ENCODE data around the gene MCTP2.

The MCTP2 gene

DNA sequence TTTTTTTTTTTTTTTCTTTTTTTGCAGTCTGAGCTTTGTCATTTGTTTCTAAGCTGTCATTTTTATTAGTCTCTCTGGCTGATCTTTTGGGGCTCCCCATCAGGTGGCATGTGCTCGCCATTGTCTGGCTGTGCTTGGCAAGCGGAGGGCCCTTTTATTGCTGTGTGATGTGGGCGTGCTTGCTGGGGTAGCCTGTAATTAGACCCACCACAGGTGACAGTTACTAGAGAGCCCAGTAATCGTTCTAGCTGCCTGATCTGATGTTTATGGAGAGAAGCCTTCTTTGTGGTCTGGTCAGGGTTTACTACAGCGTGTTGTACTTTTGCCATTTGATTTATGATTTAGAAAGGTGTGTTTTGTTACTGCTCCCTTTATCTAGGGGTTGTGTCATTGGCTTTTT, 179.9 kb downstream of the MCTP2 start (continued):
- TF ChIP-seq, protein P1, sequence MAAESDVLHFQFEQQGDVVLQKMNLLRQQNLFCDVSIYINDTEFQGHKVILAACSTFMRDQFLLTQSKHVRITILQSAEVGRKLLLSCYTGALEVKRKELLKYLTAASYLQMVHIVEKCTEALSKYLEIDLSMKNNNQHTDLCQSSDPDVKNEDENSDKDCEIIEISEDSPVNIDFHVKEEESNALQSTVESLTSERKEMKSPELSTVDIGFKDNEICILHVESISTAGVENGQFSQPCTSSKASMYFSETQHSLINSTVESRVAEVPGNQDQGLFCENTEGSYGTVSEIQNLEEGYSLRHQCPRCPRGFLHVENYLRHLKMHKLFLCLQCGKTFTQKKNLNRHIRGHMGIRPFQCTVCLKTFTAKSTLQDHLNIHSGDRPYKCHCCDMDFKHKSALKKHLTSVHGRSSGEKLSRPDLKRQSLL (tag by site-specific recombination; IDR thresholded peaks at IDR 0.05) = no peak
- TF ChIP-seq OVOL3 (tag by site-specific recombination; IDR thresholded peaks at IDR 0.05) (peak; percentile 59; the same call in 1 of the 2 replicates), KLF10 (tag by site-specific recombination; IDR thresholded peaks at IDR 0.05) (no peak), ZNF624 (tag by site-specific recombination; IDR thresholded peaks at IDR 0.05) (no peak), SP7 (tag by site-specific recombination; IDR thresholded peaks at IDR 0.05) (peak; percentile 93), SP2 (tag by site-specific recombination; IDR thresholded peaks at IDR 0.05) (no peak), YY1 (tag by site-specific recombination; IDR thresholded peaks at IDR 0.05) (no peak), MZF1 (tag by site-specific recombination; IDR thresholded peaks at IDR 0.05; ENCODE audit: borderline replicate concordance) (no peak), ZSCAN16 (tag by site-specific recombination; IDR thresholded peaks at IDR 0.05) (no peak), ZNF701 (tag by site-specific recombination; IDR thresholded peaks at IDR 0.05) (no peak), ZBTB17 (tag by site-specific recombination; IDR thresholded peaks at IDR 0.05) (peak; percentile 42; the same call in 1 of the 2 replicates), HOXD13 (CRISPR knock-in tag; IDR thresholded peaks at IDR 0.05; ENCODE audit: borderline replicate concordance) (no peak), ZNF561 (tag by site-specific recombination; IDR thresholded peaks at IDR 0.05; ENCODE audit: borderline replicate concordance) (no peak), RBAK (tag by site-specific recombination; IDR thresholded peaks at IDR 0.05) (no peak), PRDM1 (tag by site-specific recombination; IDR thresholded peaks at IDR 0.05) (no peak), ZNF792 (tag by site-specific recombination; IDR thresholded peaks at IDR 0.05) (no peak), KLF9 (tag by site-specific recombination; IDR thresholded peaks at IDR 0.05; ENCODE audit: low read depth) (no peak), FEZF1 (tag by site-specific recombination; IDR thresholded peaks at IDR 0.05) (peak; percentile 88), ZNF24 (tag by site-specific recombination; IDR thresholded peaks at IDR 0.05) (no peak)
- TF ChIP-seq, protein P2, sequence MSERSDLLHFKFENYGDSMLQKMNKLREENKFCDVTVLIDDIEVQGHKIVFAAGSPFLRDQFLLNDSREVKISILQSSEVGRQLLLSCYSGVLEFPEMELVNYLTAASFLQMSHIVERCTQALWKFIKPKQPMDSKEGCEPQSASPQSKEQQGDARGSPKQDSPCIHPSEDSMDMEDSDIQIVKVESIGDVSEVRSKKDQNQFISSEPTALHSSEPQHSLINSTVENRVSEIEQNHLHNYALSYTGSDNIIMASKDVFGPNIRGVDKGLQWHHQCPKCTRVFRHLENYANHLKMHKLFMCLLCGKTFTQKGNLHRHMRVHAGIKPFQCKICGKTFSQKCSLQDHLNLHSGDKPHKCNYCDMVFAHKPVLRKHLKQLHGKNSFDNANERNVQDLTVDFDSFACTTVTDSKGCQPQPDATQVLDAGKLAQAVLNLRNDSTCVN (tag by site-specific recombination; optimal IDR thresholded peaks at IDR 0.05) = no peak
- TF ChIP-seq, protein P3, sequence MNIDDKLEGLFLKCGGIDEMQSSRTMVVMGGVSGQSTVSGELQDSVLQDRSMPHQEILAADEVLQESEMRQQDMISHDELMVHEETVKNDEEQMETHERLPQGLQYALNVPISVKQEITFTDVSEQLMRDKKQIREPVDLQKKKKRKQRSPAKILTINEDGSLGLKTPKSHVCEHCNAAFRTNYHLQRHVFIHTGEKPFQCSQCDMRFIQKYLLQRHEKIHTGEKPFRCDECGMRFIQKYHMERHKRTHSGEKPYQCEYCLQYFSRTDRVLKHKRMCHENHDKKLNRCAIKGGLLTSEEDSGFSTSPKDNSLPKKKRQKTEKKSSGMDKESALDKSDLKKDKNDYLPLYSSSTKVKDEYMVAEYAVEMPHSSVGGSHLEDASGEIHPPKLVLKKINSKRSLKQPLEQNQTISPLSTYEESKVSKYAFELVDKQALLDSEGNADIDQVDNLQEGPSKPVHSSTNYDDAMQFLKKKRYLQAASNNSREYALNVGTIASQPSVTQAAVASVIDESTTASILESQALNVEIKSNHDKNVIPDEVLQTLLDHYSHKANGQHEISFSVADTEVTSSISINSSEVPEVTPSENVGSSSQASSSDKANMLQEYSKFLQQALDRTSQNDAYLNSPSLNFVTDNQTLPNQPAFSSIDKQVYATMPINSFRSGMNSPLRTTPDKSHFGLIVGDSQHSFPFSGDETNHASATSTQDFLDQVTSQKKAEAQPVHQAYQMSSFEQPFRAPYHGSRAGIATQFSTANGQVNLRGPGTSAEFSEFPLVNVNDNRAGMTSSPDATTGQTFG (tag by site-specific recombination; IDR thresholded peaks at IDR 0.05; ENCODE audit: borderline replicate concordance) = no peak
- TF ChIP-seq, protein P4, sequence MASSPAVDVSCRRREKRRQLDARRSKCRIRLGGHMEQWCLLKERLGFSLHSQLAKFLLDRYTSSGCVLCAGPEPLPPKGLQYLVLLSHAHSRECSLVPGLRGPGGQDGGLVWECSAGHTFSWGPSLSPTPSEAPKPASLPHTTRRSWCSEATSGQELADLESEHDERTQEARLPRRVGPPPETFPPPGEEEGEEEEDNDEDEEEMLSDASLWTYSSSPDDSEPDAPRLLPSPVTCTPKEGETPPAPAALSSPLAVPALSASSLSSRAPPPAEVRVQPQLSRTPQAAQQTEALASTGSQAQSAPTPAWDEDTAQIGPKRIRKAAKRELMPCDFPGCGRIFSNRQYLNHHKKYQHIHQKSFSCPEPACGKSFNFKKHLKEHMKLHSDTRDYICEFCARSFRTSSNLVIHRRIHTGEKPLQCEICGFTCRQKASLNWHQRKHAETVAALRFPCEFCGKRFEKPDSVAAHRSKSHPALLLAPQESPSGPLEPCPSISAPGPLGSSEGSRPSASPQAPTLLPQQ (tag by site-specific recombination; IDR thresholded peaks at IDR 0.05) = no peak
- TF ChIP-seq, protein P5, sequence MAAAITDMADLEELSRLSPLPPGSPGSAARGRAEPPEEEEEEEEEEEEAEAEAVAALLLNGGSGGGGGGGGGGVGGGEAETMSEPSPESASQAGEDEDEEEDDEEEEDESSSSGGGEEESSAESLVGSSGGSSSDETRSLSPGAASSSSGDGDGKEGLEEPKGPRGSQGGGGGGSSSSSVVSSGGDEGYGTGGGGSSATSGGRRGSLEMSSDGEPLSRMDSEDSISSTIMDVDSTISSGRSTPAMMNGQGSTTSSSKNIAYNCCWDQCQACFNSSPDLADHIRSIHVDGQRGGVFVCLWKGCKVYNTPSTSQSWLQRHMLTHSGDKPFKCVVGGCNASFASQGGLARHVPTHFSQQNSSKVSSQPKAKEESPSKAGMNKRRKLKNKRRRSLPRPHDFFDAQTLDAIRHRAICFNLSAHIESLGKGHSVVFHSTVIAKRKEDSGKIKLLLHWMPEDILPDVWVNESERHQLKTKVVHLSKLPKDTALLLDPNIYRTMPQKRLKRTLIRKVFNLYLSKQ (tag by site-specific recombination; IDR thresholded peaks at IDR 0.05; ENCODE audit: borderline replicate concordance) = no peak
- TF ChIP-seq, protein P6, sequence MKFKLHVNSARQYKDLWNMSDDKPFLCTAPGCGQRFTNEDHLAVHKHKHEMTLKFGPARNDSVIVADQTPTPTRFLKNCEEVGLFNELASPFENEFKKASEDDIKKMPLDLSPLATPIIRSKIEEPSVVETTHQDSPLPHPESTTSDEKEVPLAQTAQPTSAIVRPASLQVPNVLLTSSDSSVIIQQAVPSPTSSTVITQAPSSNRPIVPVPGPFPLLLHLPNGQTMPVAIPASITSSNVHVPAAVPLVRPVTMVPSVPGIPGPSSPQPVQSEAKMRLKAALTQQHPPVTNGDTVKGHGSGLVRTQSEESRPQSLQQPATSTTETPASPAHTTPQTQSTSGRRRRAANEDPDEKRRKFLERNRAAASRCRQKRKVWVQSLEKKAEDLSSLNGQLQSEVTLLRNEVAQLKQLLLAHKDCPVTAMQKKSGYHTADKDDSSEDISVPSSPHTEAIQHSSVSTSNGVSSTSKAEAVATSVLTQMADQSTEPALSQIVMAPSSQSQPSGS (tag by site-specific recombination; IDR thresholded peaks at IDR 0.05; ENCODE audit: low read depth) = no peak
- TF ChIP-seq, protein P7, sequence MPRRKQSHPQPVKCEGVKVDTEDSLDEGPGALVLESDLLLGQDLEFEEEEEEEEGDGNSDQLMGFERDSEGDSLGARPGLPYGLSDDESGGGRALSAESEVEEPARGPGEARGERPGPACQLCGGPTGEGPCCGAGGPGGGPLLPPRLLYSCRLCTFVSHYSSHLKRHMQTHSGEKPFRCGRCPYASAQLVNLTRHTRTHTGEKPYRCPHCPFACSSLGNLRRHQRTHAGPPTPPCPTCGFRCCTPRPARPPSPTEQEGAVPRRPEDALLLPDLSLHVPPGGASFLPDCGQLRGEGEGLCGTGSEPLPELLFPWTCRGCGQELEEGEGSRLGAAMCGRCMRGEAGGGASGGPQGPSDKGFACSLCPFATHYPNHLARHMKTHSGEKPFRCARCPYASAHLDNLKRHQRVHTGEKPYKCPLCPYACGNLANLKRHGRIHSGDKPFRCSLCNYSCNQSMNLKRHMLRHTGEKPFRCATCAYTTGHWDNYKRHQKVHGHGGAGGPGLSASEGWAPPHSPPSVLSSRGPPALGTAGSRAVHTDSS (tag by site-specific recombination; IDR thresholded peaks at IDR 0.05) = no peak
- TF ChIP-seq, protein P8, sequence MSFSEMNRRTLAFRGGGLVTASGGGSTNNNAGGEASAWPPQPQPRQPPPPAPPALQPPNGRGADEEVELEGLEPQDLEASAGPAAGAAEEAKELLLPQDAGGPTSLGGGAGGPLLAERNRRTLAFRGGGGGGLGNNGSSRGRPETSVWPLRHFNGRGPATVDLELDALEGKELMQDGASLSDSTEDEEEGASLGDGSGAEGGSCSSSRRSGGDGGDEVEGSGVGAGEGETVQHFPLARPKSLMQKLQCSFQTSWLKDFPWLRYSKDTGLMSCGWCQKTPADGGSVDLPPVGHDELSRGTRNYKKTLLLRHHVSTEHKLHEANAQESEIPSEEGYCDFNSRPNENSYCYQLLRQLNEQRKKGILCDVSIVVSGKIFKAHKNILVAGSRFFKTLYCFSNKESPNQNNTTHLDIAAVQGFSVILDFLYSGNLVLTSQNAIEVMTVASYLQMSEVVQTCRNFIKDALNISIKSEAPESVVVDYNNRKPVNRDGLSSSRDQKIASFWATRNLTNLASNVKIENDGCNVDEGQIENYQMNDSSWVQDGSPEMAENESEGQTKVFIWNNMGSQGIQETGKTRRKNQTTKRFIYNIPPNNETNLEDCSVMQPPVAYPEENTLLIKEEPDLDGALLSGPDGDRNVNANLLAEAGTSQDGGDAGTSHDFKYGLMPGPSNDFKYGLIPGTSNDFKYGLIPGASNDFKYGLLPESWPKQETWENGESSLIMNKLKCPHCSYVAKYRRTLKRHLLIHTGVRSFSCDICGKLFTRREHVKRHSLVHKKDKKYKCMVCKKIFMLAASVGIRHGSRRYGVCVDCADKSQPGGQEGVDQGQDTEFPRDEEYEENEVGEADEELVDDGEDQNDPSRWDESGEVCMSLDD (tag by site-specific recombination; IDR thresholded peaks at IDR 0.05) = no peak
